T-helper 17 cell (primary cell): ENCODE data around the gene KRTAP12-1. TPM values are rescaled to one million over a fixed set of nuclear protein-coding genes. Genes with fewer than 3 reads are reported as not detected.

Source experiments
- ATAC-seq: fragments of 150-1000 bp; cut with Tn5 transposase; 2 replicates; pipeline ENCODE4 v1.10.0; 2021; ENCODE audit warnings: mild to moderate bottlenecking, moderate library complexity
- DNase-seq, 3 donors: peaks; one replicate each; pipeline versions ENCODE4 v3.0.0 to v3.0.0-alpha.2; 2020 to 2021
- H3K9me3 ChIP-seq: one replicate; pipeline ENCODE4 v1.7.0; 2013; ENCODE audit warnings: low read length, mild to moderate bottlenecking; ENCODE audit not compliant: control insufficient read depth, poor library complexity, severe bottlenecking
- H3K27ac Mint-ChIP-seq: one replicate; pipeline ENCODE4 v1.8.0; 2022; ENCODE audit warnings: mild to moderate bottlenecking, moderate library complexity, mixed read lengths
- H3K27me3 Mint-ChIP-seq: one replicate; pipeline ENCODE4 v1.8.0; 2022; ENCODE audit warnings: mixed read lengths
- H3K36me3 Mint-ChIP-seq: one replicate; pipeline ENCODE4 v1.8.0; 2022; ENCODE audit warnings: low read depth, mixed read lengths
- H3K4me1 Mint-ChIP-seq: one replicate; pipeline ENCODE4 v1.8.0; 2022; ENCODE audit warnings: mild to moderate bottlenecking, mixed read lengths
- H3K4me3 Mint-ChIP-seq: one replicate; pipeline ENCODE4 v1.8.0; 2022; ENCODE audit warnings: mild to moderate bottlenecking, moderate library complexity, mixed read lengths
- total RNA-seq, 4 donors: library from RNA in 2 of 4; stranded (reverse) in 2 of 4; gene quantifications; one replicate each; pipeline ENCODE4 v1.2.3 and lab custom pipeline; 2022 to 2026

The KRTAP12-1 gene
- total RNA-seq, 2 donors from 2014 or later = not detected

- Mint-ChIP-seq H3K27me3 (peaks cover 52% of the 10 kb centered on the region), H3K4me1 (peaks cover 14% of the 10 kb centered on the region), H3K4me3 (no peak overlapping the region), H3K27ac (peak overlapping the region; percentile 17), H3K36me3 (peaks cover 8% of the 10 kb centered on the region)
- DNase-seq (no peak), ATAC-seq (no peak)
- H3K9me3 ChIP-seq = no peaks in the 10 kb centered on the region
These were observed 38.2 kb upstream of the KRTAP12-1 start for GRCh38 chr21:44720170-44720569.

GRCh38 chr21:44718571-44718970, 36.6 kb upstream of the KRTAP12-1 start:
- Mint-ChIP-seq H3K36me3 (peaks cover 8% of the 10 kb centered on the region), H3K4me3 (no peak overlapping the region), H3K27me3 (peaks cover 55% of the 10 kb centered on the region), H3K27ac (no peak overlapping the region), H3K4me1 (peaks cover 15% of the 10 kb centered on the region)
- no peak for DNase-seq
- no peaks in the 10 kb centered on the region for H3K9me3 ChIP-seq
- no peak for ATAC-seq

- peaks cover 56% of the 10 kb centered on the region for H3K27me3 Mint-ChIP-seq
- no peak overlapping the region for H3K4me3 Mint-ChIP-seq
- DNase-seq (no peak), ATAC-seq (no peak)
- H3K27ac Mint-ChIP-seq = no peak overlapping the region
- H3K4me1 Mint-ChIP-seq = peaks cover 10% of the 10 kb centered on the region
- H3K36me3 Mint-ChIP-seq = peaks cover 8% of the 10 kb centered on the region
- H3K9me3 ChIP-seq = no peaks in the 10 kb centered on the region
These were observed 36.1 kb upstream of the KRTAP12-1 start for GRCh38 chr21:44718093-44718492.

GRCh38 chr21:44716984-44717383, 35.0 kb upstream of the KRTAP12-1 start:
- H3K27me3 Mint-ChIP-seq = peaks cover 53% of the 10 kb centered on the region

GRCh38 chr21:44714905-44715304, 32.9 kb upstream of the KRTAP12-1 start:
- Mint-ChIP-seq H3K4me1 (peaks cover 18% of the 10 kb centered on the region), H3K27me3 (peaks cover 59% of the 10 kb centered on the region), H3K27ac (no peak overlapping the region), H3K36me3 (peaks cover 5% of the 10 kb centered on the region), H3K4me3 (no peak overlapping the region)
- DNase-seq (no peak), ATAC-seq (no peak)
- no peaks in the 10 kb centered on the region for H3K9me3 ChIP-seq

More at GRCh38 chr21:44716984-44717383, 35.0 kb upstream of the KRTAP12-1 start:
- H3K4me1 Mint-ChIP-seq = peaks cover 7% of the 10 kb centered on the region
- H3K4me3 Mint-ChIP-seq = no peak overlapping the region
- peaks cover 8% of the 10 kb centered on the region for H3K36me3 Mint-ChIP-seq
- DNase-seq = no peak
- no peak overlapping the region for H3K27ac Mint-ChIP-seq
- ATAC-seq = no peak
- no peaks in the 10 kb centered on the region for H3K9me3 ChIP-seq

GRCh38 chr21:44713846-44714245, 31.9 kb upstream of the KRTAP12-1 start:
- Mint-ChIP-seq H3K36me3 (peaks cover 4% of the 10 kb centered on the region), H3K4me3 (no peak overlapping the region), H3K27ac (no peak overlapping the region), H3K4me1 (peaks cover 26% of the 10 kb centered on the region), H3K27me3 (peaks cover 59% of the 10 kb centered on the region)
- DNase-seq (no peak), ATAC-seq (no peak)
- no peaks in the 10 kb centered on the region for H3K9me3 ChIP-seq

- Mint-ChIP-seq H3K27ac (no peak overlapping the region), H3K27me3 (peaks cover 59% of the 10 kb centered on the region), H3K4me3 (no peak overlapping the region), H3K4me1 (peaks cover 26% of the 10 kb centered on the region), H3K36me3 (peaks cover 2% of the 10 kb centered on the region)
- DNase-seq = no peak
- no peaks in the 10 kb centered on the region for H3K9me3 ChIP-seq
- ATAC-seq = no peak
These were observed 31.2 kb upstream of the KRTAP12-1 start for GRCh38 chr21:44713130-44713529.

- Mint-ChIP-seq H3K36me3 (peaks cover 2% of the 10 kb centered on the region), H3K4me3 (no peak overlapping the region), H3K27me3 (peaks cover 65% of the 10 kb centered on the region), H3K27ac (no peak overlapping the region), H3K4me1 (peaks cover 26% of the 10 kb centered on the region)
- no peak for DNase-seq
- H3K9me3 ChIP-seq = no peaks in the 10 kb centered on the region
- ATAC-seq = no peak
These were observed 30.5 kb upstream of the KRTAP12-1 start for GRCh38 chr21:44712203-44713028.

GRCh38 chr21:44711327-44712202, 29.6 kb upstream of the KRTAP12-1 start, which contains the start of gene TSPEAR:
TSPEAR (minus strand) TSS chr21:44711572; CDS start chr21:44711514, 58 bp downstream.
- no peaks in the 10 kb centered on the region for H3K9me3 ChIP-seq
- H3K4me1 Mint-ChIP-seq = peaks cover 26% of the 10 kb centered on the region
- peak within 1 kb of the TSS; percentile 80 for H3K4me3 Mint-ChIP-seq
- peak in 1 of 3 donors; percentile 5 for DNase-seq
- peaks cover 71% of the 10 kb centered on the region for H3K27me3 Mint-ChIP-seq
- H3K27ac Mint-ChIP-seq = no peak within 1 kb of the TSS
- ATAC-seq = no peak
- H3K36me3 Mint-ChIP-seq = peaks cover 2% of the 10 kb centered on the region

- Mint-ChIP-seq H3K4me1 (peaks cover 26% of the 10 kb centered on the region), H3K4me3 (peak overlapping the region; percentile 80), H3K27ac (no peak overlapping the region), H3K36me3 (peaks cover 2% of the 10 kb centered on the region), H3K27me3 (peaks cover 78% of the 10 kb centered on the region)
- DNase-seq (no peak), ATAC-seq (peak; percentile 32)
- no peaks in the 10 kb centered on the region for H3K9me3 ChIP-seq
These were observed 28.9 kb upstream of the KRTAP12-1 start for GRCh38 chr21:44710756-44711326.

GRCh38 chr21:44710294-44710665, 28.3 kb upstream of the KRTAP12-1 start:
- DNase-seq = no peak
- Mint-ChIP-seq H3K27me3 (peaks cover 82% of the 10 kb centered on the region), H3K4me1 (peaks cover 26% of the 10 kb centered on the region), H3K36me3 (peaks cover 2% of the 10 kb centered on the region), H3K4me3 (peak overlapping the region; percentile 84), H3K27ac (no peak overlapping the region)
- H3K9me3 ChIP-seq = no peaks in the 10 kb centered on the region
- ATAC-seq = no peak

- Mint-ChIP-seq H3K27me3 (peaks cover 84% of the 10 kb centered on the region), H3K27ac (peak overlapping the region; percentile 67), H3K4me3 (peak overlapping the region; percentile 84), H3K36me3 (peaks cover 3% of the 10 kb centered on the region), H3K4me1 (peaks cover 21% of the 10 kb centered on the region)
- DNase-seq (no peak), ATAC-seq (peak; percentile 72)
- no peaks in the 10 kb centered on the region for H3K9me3 ChIP-seq
These were observed 27.7 kb upstream of the KRTAP12-1 start for GRCh38 chr21:44709426-44710293.
